CD4-positive, alpha-beta T cell (primary cell): ENCODE measurements around the gene CD226. TPM values are rescaled to one million over a fixed set of nuclear protein-coding genes. Genes with fewer than 3 reads are reported as not detected.
A peak's percentile ranks its signal among the peaks of the same experiment; 100 is the strongest.

Experiments used
- ATAC-seq: fragments of 200-7000 bp; cut with Tn5 transposase; one replicate; pipeline ENCODE4 v1.10.0; 2022; ENCODE audit warnings: mild to moderate bottlenecking; ENCODE audit not compliant: poor library complexity
- CTCF ChIA-PET: fragments of 350-600 bp; sonication (Branson Sonifier 250); formaldehyde crosslinking; loops from one replicate; lab custom pipeline; 2021; ENCODE audit warnings: antibody characterized with exemption, inconsistent platforms; lab: Charles Lee
- POLR2A ChIA-PET: fragments of 350-600 bp; sonication (Branson Sonifier 250); formaldehyde crosslinking; loops from one replicate; lab custom pipeline; 2021; ENCODE audit warnings: antibody characterized with exemption, inconsistent platforms; lab: Charles Lee
- DNase-seq, 14 experiments: peaks; one replicate each; pipeline ENCODE4 v3.0.0-alpha.2; 2013 to 2020; ENCODE audit warnings: mixed read lengths in 2 of 14
- H3K27ac ChIP-seq, 2 donors: one replicate each; pipeline versions ENCODE4 v1.5.1 to v1.7.0; 2013; ENCODE audit warnings: low read length in 2 of 2, low read depth in 1 of 2, mild to moderate bottlenecking in 1 of 2
- H3K27me3 ChIP-seq, 2 experiments: 1 replicate in 1 of 2; 2 replicates in 1 of 2; pipeline versions ENCODE4 v1.6.1 to v1.7.0; 2013; ENCODE audit warnings: low read length in 2 of 2, control low read depth in 1 of 2, mild to moderate bottlenecking in 1 of 2, moderate library complexity in 1 of 2; ENCODE audit not compliant: insufficient read depth in 2 of 2, control insufficient read depth in 1 of 2
- H3K36me3 ChIP-seq: one replicate; pipeline ENCODE4 v1.6.1; 2013; ENCODE audit warnings: low read length, control low read depth; ENCODE audit not compliant: insufficient read depth
- H3K4me1 ChIP-seq: one replicate; pipeline ENCODE4 v1.6.1; 2013; ENCODE audit warnings: low read length, control low read depth; ENCODE audit not compliant: insufficient read depth
- H3K4me3 ChIP-seq: one replicate; pipeline ENCODE4 v1.5.1; 2013; ENCODE audit warnings: mild to moderate bottlenecking, low read length, moderate library complexity
- H3K9me3 ChIP-seq, 2 experiments: 1 replicate in 1 of 2; 2 replicates in 1 of 2; pipeline versions ENCODE4 v1.6.1 to v1.7.0; 2013; ENCODE audit warnings: low read length in 2 of 2, mild to moderate bottlenecking in 2 of 2, control low read depth in 1 of 2, moderate library complexity in 1 of 2; ENCODE audit not compliant: control insufficient read depth in 1 of 2, insufficient read depth in 1 of 2
- H3K27ac Mint-ChIP-seq: one replicate; pipeline ENCODE4 v1.8.0; 2020; ENCODE audit warnings: mixed read lengths
- H3K27me3 Mint-ChIP-seq: one replicate; pipeline ENCODE4 v1.8.0; 2021; ENCODE audit warnings: mixed read lengths
- H3K36me3 Mint-ChIP-seq: one replicate; pipeline ENCODE4 v1.8.0; 2021; ENCODE audit warnings: low read depth, mixed read lengths
- H3K4me1 Mint-ChIP-seq: one replicate; pipeline ENCODE4 v1.8.0; 2021; ENCODE audit warnings: low read depth, mixed read lengths
- H3K4me3 Mint-ChIP-seq: one replicate; pipeline ENCODE4 v1.8.0; 2020; ENCODE audit warnings: mild to moderate bottlenecking, mixed read lengths
- H3K9me3 Mint-ChIP-seq: one replicate; pipeline ENCODE4 v1.8.0; 2020; ENCODE audit warnings: mixed read lengths
- CTCF ChIP-seq: fragments of 200-600 bp; IDR thresholded peaks from one replicate; pipeline ENCODE4 v1.8.0; 2022; ENCODE audit warnings: antibody characterized with exemption, mild to moderate bottlenecking
- intact Hi-C, 2 experiments: fragments of 100-400 bp; cut with DNase I in 1 of 2; cut with micrococcal nuclease in 1 of 2; formaldehyde crosslinking; loops; one replicate each; pipeline versions ENCODE4 v1.15.1 to v1.9.0; 2023 to 2025; cut with DNase I, micrococcal nuclease
- total RNA-seq, 174 experiments: library from RNA in 2 of 174; stranded (reverse) in 2 of 174; gene quantifications; one replicate each; pipeline ENCODE4 v1.2.3 and lab custom pipeline; 2021 to 2026

CD226 gene
- total RNA-seq, 2 experiments from 2014 or later: 74.0 to 74.8 TPM

GRCh38 chr18:69936191-69936558, 11.5 kb downstream of the CD226 start:
- Mint-ChIP-seq H3K4me1 (no peaks in the 10 kb centered on the region), H3K4me3 (no peak overlapping the region), H3K27ac (no peak overlapping the region), H3K27me3 (no peaks in the 10 kb centered on the region), H3K9me3 (peaks cover 3% of the 10 kb centered on the region), H3K36me3 (peaks cover 39% of the 10 kb centered on the region)
- H3K27ac ChIP-seq: peak overlapping the region; percentile 51 to 62
- H3K36me3 ChIP-seq: peaks cover 31% of the 10 kb centered on the region
- CTCF ChIA-PET: interaction anchor here (2.2 to 2.3 kb wide), 2 partner anchors 20 to 23 kb away, joined by 6 to 23 read pairs; no protein-coding TSS in a partner anchor
- intact Hi-C loops: no loop called here
- no peak for TF ChIP-seq CTCF
- POLR2A ChIA-PET: interaction anchor here (0.7 to 6.5 kb wide), 13 partner anchors 10 to 356 kb away, joined by 3 to 100 read pairs (median 11); partner anchors contain the start of gene CD226
- no peak overlapping the region for H3K4me3 ChIP-seq
- no peak for ATAC-seq
- H3K27me3 ChIP-seq: no peaks in the 10 kb centered on the region
- H3K4me1 ChIP-seq: peaks cover 55% of the 10 kb centered on the region
- no peaks in the 10 kb centered on the region for H3K9me3 ChIP-seq
- peak in 3 of 14 experiments; percentile 44 to 60 (median 45) for DNase-seq

DNA sequence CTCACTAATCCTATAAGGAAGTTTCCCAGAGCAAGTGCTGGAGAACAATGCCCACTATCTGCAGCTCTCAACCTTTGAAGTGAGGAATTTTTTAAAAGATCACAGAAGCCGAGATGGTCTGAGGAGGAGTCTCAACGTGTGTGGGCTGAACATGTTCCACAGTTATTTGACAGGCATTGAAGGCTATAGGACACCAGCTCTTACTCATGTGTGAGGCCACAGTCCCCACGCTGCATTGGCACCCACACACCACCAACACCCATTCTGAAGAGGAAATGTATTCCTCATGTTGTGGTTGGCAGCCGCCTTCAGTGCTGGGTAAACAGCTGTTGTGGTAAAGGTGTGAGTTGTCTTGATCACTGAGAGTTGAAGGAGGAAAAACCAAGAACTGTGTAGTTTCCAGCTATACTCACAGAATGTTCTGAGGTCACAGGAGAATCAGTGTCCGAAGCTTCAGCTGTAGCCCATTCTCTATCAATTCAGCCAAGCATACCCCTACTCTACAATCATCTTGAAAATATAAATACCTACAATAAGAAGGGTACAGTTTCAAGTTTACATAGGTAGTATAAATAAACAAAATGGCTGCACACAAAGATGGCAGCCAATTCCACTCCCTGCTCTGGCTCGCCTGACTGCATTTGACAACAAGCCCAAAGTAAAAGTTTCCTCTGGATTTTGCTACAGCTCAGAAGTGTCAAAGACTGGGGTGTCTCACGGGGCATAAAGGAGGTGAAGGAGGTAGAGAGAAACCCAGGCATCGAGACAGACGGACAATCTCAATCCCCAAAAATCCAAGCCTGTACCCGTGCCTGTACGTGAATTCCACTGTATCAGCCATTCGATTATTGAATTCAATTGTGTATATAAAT, 12.1 kb downstream of the CD226 start:
- peaks cover 28% of the 10 kb centered on the region for H3K36me3 ChIP-seq
- H3K4me3 Mint-ChIP-seq: no peak overlapping the region
- ATAC-seq (peak; percentile 94), DNase-seq (peak; percentile 50 to 93 (median 76))
- TF ChIP-seq CTCF: no peak
- H3K36me3 Mint-ChIP-seq: peaks cover 38% of the 10 kb centered on the region
- CTCF ChIA-PET: interaction anchor here (1.8 to 2.3 kb wide), 4 partner anchors 19 to 37 kb away, joined by 5 to 23 read pairs (median 6); no protein-coding TSS in a partner anchor
- H3K27ac ChIP-seq: peak overlapping the region; percentile 51 to 62
- H3K27ac Mint-ChIP-seq: no peak overlapping the region
- peaks cover 49% of the 10 kb centered on the region for H3K4me1 ChIP-seq
- H3K27me3 Mint-ChIP-seq: no peaks in the 10 kb centered on the region
- no peaks in the 10 kb centered on the region for H3K27me3 ChIP-seq
- H3K9me3 ChIP-seq: no peaks in the 10 kb centered on the region
- intact Hi-C loops: loop anchor here in 1 of 2 experiments (1.0 to 2.0 kb wide), 2 partner anchors 12 to 21 kb away; partner anchors contain the start of gene CD226
- H3K4me1 Mint-ChIP-seq: peaks cover 2% of the 10 kb centered on the region
- H3K4me3 ChIP-seq: peak overlapping the region; percentile 29
- H3K9me3 Mint-ChIP-seq: peaks cover 3% of the 10 kb centered on the region
- POLR2A ChIA-PET: interaction anchor here (0.7 to 6.5 kb wide), 17 partner anchors 9 to 355 kb away, joined by 3 to 100 read pairs (median 6); partner anchors contain the start of genes CD226 and RTTN

- peaks cover 10% of the 10 kb centered on the region for H3K4me1 Mint-ChIP-seq
- H3K27ac Mint-ChIP-seq: no peak overlapping the region
- H3K4me3 ChIP-seq: peak overlapping the region; percentile 29
- H3K4me1 ChIP-seq: peaks cover 46% of the 10 kb centered on the region
- TF ChIP-seq CTCF: no peak
- CTCF ChIA-PET: interaction anchor here (1.8 to 2.3 kb wide), 4 partner anchors 18 to 36 kb away, joined by 5 to 23 read pairs (median 6); no protein-coding TSS in a partner anchor
- DNase-seq (peak in 2 of 14 experiments; percentile 35 to 41), ATAC-seq (peak; percentile 7)
- intact Hi-C loops: loop anchor here in 1 of 2 experiments (1.0 to 2.0 kb wide), 2 partner anchors 13 to 22 kb away; partner anchors contain the start of gene CD226
- H3K36me3 Mint-ChIP-seq: peaks cover 38% of the 10 kb centered on the region
- H3K9me3 Mint-ChIP-seq: no peaks in the 10 kb centered on the region
- no peaks in the 10 kb centered on the region for H3K27me3 ChIP-seq
- POLR2A ChIA-PET: interaction anchor here (0.7 to 6.5 kb wide), 16 partner anchors 8 to 354 kb away, joined by 3 to 100 read pairs (median 8); partner anchors contain the start of genes CD226 and RTTN
- H3K36me3 ChIP-seq: peaks cover 35% of the 10 kb centered on the region
- no peak overlapping the region for H3K4me3 Mint-ChIP-seq
- no peaks in the 10 kb centered on the region for H3K9me3 ChIP-seq
- no peaks in the 10 kb centered on the region for H3K27me3 Mint-ChIP-seq
- H3K27ac ChIP-seq: peak overlapping the region; percentile 51 to 62
Observed at GRCh38 chr18:69934601-69935265, 12.9 kb downstream of the CD226 start.
